IPS DF 6.9 (cell line): ENCODE measurements around the gene COA4.

ENCODE experiments used
- DNase-seq: peaks from one replicate; pipeline ENCODE4 v3.0.0-alpha.2; 2013; ENCODE audit warnings: low read depth, low spot score
- H3K27ac ChIP-seq: one replicate; pipeline ENCODE4 v1.5.1; 2013; ENCODE audit warnings: low read length, control low read depth
- H3K27me3 ChIP-seq: 2 replicates; pipeline ENCODE4 v1.6.1; 2013; ENCODE audit warnings: mild to moderate bottlenecking, low read length; ENCODE audit not compliant: control insufficient read depth, insufficient read depth
- H3K36me3 ChIP-seq: 2 replicates; pipeline ENCODE4 v1.6.1; 2013; ENCODE audit warnings: low read length; ENCODE audit not compliant: control insufficient read depth, insufficient read depth
- H3K4me1 ChIP-seq: 2 replicates; pipeline ENCODE4 v1.6.1; 2013; ENCODE audit warnings: low read length; ENCODE audit not compliant: control insufficient read depth, insufficient read depth
- H3K4me3 ChIP-seq: 2 replicates; pipeline ENCODE4 v1.5.1; 2013; ENCODE audit warnings: mild to moderate bottlenecking, low read length
- H3K9me3 ChIP-seq: 2 replicates; pipeline ENCODE4 v1.6.1; 2013; ENCODE audit warnings: low read length, inconsistent platforms; ENCODE audit not compliant: control insufficient read depth, insufficient read depth
- WGBS: extraction: QIAGEN DNeasy Blood & Tissue Kit; methylation state at CpG from one replicate; pipeline ENCODE4 v1.1.7; 2013; ENCODE audit warnings: mixed read lengths, missing lambda C conversion rate; ENCODE audit not compliant: insufficient read length, insufficient coverage; 5-methylcytosine and 5-hydroxymethylcytosine counted together

Gene COA4

GRCh38 chr11:73876424-73877310, at the start of gene COA4, which contains the start of gene PAAF1:
TSS of gene COA4 (minus strand) at chr11:73876846. CDS start at chr11:73873378, 3,468 bp downstream.
TSS of gene PAAF1 (plus strand) at chr11:73876999. CDS start at chr11:73877022, 23 bp downstream.
- peak within 1 kb of the TSS; percentile 67 for H3K4me3 ChIP-seq

DNA sequence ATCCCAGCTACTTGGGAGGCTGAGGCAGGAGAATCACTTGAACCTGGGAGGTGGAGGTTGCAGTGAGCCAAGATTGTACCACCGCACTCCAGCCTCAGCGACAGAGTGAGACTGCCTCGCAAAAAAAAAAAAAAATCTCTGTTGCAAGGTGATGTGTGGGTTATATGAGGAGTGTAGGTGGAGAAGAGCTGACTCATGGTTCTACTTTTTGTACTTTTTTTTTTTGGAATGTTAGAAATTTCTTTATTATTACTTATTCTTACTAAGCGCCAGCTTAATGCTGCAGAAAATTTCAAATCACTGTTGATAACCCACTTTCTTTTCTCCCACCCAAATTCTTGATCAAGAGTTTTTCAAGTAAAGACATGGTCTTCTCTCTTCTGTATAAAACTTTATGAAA, 44.5 kb upstream of the COA4 start:
- DNase-seq: no peak
- Histone ChIP-seq H3K27ac (no peak overlapping the region), H3K4me3 (no peak overlapping the region), H3K27me3 (no peaks in the 10 kb centered on the region), H3K9me3 (no peaks in the 10 kb centered on the region), H3K4me1 (no peaks in the 10 kb centered on the region), H3K36me3 (no peaks in the 10 kb centered on the region)
- whole genome bisulfite sequencing: no CpG with 5 or more reads among the region's 4 CpGs

More at GRCh38 chr11:73876424-73877310, at the start of gene COA4, which contains the start of gene PAAF1:
- Histone ChIP-seq H3K27ac (no peak within 1 kb of the TSS), H3K4me1 (peaks cover 3% of the 10 kb centered on the region; the same call in 1 of the 2 replicates), H3K9me3 (no peaks in the 10 kb centered on the region), H3K27me3 (no peaks in the 10 kb centered on the region), H3K36me3 (peaks cover 5% of the 10 kb centered on the region; the same call in 1 of the 2 replicates)
- no CpG with 5 or more reads among the region's 57 CpGs for WGBS
- peak; percentile 97 for DNase-seq

DNA sequence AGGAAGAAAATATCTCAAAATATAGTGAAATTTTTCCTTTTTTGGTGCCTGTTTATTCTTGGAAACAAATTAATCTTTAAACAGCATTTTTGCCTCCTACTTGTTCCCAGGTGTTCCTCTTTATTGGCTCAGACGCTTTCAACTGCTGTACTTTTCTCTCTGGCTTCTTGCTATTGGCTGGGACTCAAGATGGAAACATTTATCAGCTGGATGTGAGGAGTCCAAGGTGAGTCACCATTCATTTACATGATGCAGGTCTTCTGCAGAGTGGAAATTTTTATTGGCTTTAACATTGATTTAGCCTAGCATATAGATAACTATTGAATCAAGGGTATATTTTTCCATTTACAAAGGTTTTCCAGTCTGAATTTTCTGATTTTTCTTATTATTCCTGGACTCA, 39.8 kb upstream of the COA4 start:
- Histone ChIP-seq H3K4me1 (no peaks in the 10 kb centered on the region), H3K27ac (no peak overlapping the region), H3K4me3 (no peak overlapping the region), H3K36me3 (no peaks in the 10 kb centered on the region), H3K27me3 (no peaks in the 10 kb centered on the region), H3K9me3 (no peaks in the 10 kb centered on the region)
- no CpG with 5 or more reads among the region's 1 CpG for WGBS
- DNase-seq: no peak

GRCh38 chr11:73914284-73914683, 37.6 kb upstream of the COA4 start:
- no peak overlapping the region for H3K4me3 ChIP-seq
- no peak for DNase-seq
- H3K27ac ChIP-seq: no peak overlapping the region
- no peaks in the 10 kb centered on the region for H3K36me3 ChIP-seq
- H3K27me3 ChIP-seq: no peaks in the 10 kb centered on the region
- no CpG with 5 or more reads among the region's 4 CpGs for WGBS
- no peaks in the 10 kb centered on the region for H3K9me3 ChIP-seq
- H3K4me1 ChIP-seq: no peaks in the 10 kb centered on the region

- Histone ChIP-seq H3K4me1 (no peaks in the 10 kb centered on the region), H3K36me3 (no peaks in the 10 kb centered on the region), H3K9me3 (no peaks in the 10 kb centered on the region), H3K27ac (no peak overlapping the region), H3K4me3 (no peak overlapping the region), H3K27me3 (no peaks in the 10 kb centered on the region)
- DNase-seq: no peak
These were observed 36.8 kb upstream of the COA4 start for GRCh38 chr11:73913472-73913871.

DNA sequence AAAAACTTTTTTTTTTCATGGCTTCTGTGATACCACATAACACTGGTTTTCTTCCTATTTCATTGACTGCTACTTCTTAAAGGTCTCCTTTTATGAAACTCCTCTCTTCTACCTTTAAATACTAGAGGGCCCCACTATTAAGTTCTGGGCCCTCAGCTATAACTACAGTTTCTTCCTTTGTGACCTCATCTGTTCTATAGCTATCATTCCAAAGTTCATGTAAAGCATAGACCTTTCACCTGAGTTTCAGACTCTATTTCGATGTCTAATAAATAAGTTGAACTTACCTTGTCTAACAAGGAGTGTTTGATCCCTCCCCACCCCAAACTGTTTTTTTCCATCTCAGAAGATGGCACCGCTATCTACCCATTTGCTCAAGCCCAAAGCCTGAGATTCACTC, 35.4 kb upstream of the COA4 start:
- no peaks in the 10 kb centered on the region for H3K36me3 ChIP-seq
- WGBS: no CpG with 5 or more reads among the region's 2 CpGs

DNA sequence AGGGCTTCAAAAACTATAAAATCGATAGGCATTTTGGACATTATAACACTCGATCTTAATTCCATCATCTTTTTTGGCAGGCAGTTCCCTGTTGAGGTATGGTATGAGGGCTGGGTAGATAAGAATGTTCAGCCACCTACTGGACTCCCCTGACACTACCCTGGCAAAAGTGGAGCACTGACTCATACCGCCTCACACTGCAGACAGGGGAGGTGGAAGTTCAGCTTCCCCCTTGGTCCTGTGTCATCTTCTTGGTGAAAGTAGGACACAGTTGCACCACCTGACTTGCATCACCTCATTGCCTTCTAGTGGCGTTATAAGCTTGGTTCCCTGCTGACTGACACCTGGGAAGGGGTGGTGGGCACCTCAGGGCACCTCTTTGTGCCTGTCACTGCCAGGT, 30.5 kb upstream of the COA4 start:
- DNase-seq: no peak
- Histone ChIP-seq H3K4me3 (no peak overlapping the region), H3K27ac (no peak overlapping the region), H3K9me3 (no peaks in the 10 kb centered on the region), H3K27me3 (no peaks in the 10 kb centered on the region), H3K36me3 (no peaks in the 10 kb centered on the region), H3K4me1 (no peaks in the 10 kb centered on the region)
- WGBS: no CpG with 5 or more reads among the region's 4 CpGs

More for the DNA sequence above, 35.4 kb upstream of the COA4 start:
- Histone ChIP-seq H3K4me3 (no peak overlapping the region), H3K9me3 (no peaks in the 10 kb centered on the region), H3K27ac (no peak overlapping the region), H3K4me1 (no peaks in the 10 kb centered on the region), H3K27me3 (no peaks in the 10 kb centered on the region)
- no peak for DNase-seq

GRCh38 chr11:73902303-73902702, 25.7 kb upstream of the COA4 start:
- Histone ChIP-seq H3K27ac (no peak overlapping the region), H3K36me3 (no peaks in the 10 kb centered on the region), H3K4me3 (no peak overlapping the region), H3K9me3 (no peaks in the 10 kb centered on the region), H3K4me1 (no peaks in the 10 kb centered on the region), H3K27me3 (no peaks in the 10 kb centered on the region)
- no CpG with 5 or more reads among the region's 1 CpG for WGBS
- no peak for DNase-seq

GRCh38 chr11:73894725-73895335, 18.2 kb upstream of the COA4 start:
- no peaks in the 10 kb centered on the region for H3K36me3 ChIP-seq
- WGBS: no CpG with 5 or more reads among the region's 5 CpGs
- H3K27me3 ChIP-seq: no peaks in the 10 kb centered on the region
- H3K9me3 ChIP-seq: no peaks in the 10 kb centered on the region
- H3K4me3 ChIP-seq: no peak overlapping the region
- no peaks in the 10 kb centered on the region for H3K4me1 ChIP-seq
- DNase-seq: no peak
- H3K27ac ChIP-seq: no peak overlapping the region

DNA sequence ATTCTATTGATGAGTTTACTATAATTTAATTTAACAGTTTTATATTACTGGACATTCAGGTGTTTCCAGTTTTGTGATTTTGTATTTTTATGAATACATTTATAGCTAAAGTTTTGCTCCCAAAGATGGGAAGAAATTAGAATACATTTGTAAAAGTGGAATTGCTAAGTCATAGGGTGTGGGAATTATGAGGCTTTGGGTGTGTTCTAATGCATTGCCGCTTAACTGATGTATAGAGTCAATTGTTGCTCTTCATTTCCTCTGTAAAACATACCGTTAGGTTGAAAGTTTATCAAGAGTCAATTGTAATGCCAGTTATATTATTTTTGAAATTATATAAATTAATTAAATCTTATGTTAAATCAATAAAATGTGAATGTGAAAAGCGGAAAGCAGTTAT, 16.4 kb upstream of the COA4 start:
- WGBS: no CpG with 5 or more reads among the region's 3 CpGs
- H3K4me3 ChIP-seq: no peak overlapping the region

More for the DNA sequence above, 16.4 kb upstream of the COA4 start:
- Histone ChIP-seq H3K27me3 (no peaks in the 10 kb centered on the region), H3K27ac (no peak overlapping the region), H3K9me3 (no peaks in the 10 kb centered on the region), H3K36me3 (peaks cover 2% of the 10 kb centered on the region; the same call in 1 of the 2 replicates), H3K4me1 (no peaks in the 10 kb centered on the region)
- no peak for DNase-seq
